CD4-positive, CD25-positive, alpha-beta regulatory T cell (primary cell): Measurements from ENCODE around the gene HPRT1. TPM values are rescaled to one million over a fixed set of nuclear protein-coding genes. Genes with fewer than 3 reads are reported as not detected.
A peak's percentile ranks its signal among the peaks of the same experiment; 100 is the strongest.

Experiments
- ATAC-seq, 2 donors: fragments of 150-1000 bp; cut with Tn5 transposase; one replicate each; pipeline ENCODE4 v1.10.0; 2021; ENCODE audit warnings: low read depth in 2 of 2, moderate number of reproducible peaks in 2 of 2, moderate library complexity in 1 of 2
- DNase-seq, 3 donors: peaks; one replicate each; pipeline versions ENCODE4 v3.0.0 to v3.0.0-alpha.2; 2012 to 2022; ENCODE audit warnings: mixed read lengths in 1 of 3
- H3K27ac ChIP-seq: one replicate; pipeline ENCODE4 v1.7.0; 2013; ENCODE audit warnings: mild to moderate bottlenecking, low read length; ENCODE audit not compliant: insufficient read depth, poor library complexity, severe bottlenecking
- H3K27me3 ChIP-seq: one replicate; pipeline ENCODE4 v1.7.0; 2013; ENCODE audit warnings: low read length; ENCODE audit not compliant: control insufficient read depth, insufficient read depth
- H3K36me3 ChIP-seq: one replicate; pipeline ENCODE4 v1.7.0; 2013; ENCODE audit warnings: mild to moderate bottlenecking, low read length, moderate library complexity; ENCODE audit not compliant: control insufficient read depth, insufficient read depth
- H3K4me1 ChIP-seq: 2 replicates; pipeline ENCODE4 v1.7.0; 2013; ENCODE audit warnings: mild to moderate bottlenecking, low read length; ENCODE audit not compliant: insufficient read depth, control insufficient read depth, poor library complexity, severe bottlenecking
- H3K4me3 ChIP-seq: one replicate; pipeline ENCODE4 v1.7.0; 2013; ENCODE audit warnings: low read depth, mild to moderate bottlenecking, low read length, moderate library complexity
- H3K9me3 ChIP-seq, 2 experiments: 1 replicate in 1 of 2; 2 replicates in 1 of 2; pipeline ENCODE4 v1.7.0; 2013; ENCODE audit warnings: low read length in 2 of 2, mild to moderate bottlenecking in 1 of 2, moderate library complexity in 1 of 2; ENCODE audit not compliant: control insufficient read depth in 2 of 2
- H3K27ac Mint-ChIP-seq, 3 donors: one replicate each; pipeline ENCODE4 v1.8.0; 2020 to 2022; ENCODE audit warnings: mild to moderate bottlenecking in 3 of 3, mixed read lengths in 3 of 3, moderate library complexity in 2 of 3
- H3K27me3 Mint-ChIP-seq: one replicate; pipeline ENCODE4 v1.8.0; 2022; ENCODE audit warnings: mild to moderate bottlenecking, mixed read lengths
- H3K36me3 Mint-ChIP-seq: one replicate; pipeline ENCODE4 v1.8.0; 2020; ENCODE audit warnings: mixed read lengths
- H3K4me1 Mint-ChIP-seq, 4 donors: one replicate each; pipeline ENCODE4 v1.8.0; 2020 to 2022; ENCODE audit warnings: mixed read lengths in 4 of 4, mild to moderate bottlenecking in 1 of 4
- H3K4me3 Mint-ChIP-seq, 4 donors: one replicate each; pipeline ENCODE4 v1.8.0; 2020 to 2022; ENCODE audit warnings: mild to moderate bottlenecking in 4 of 4, mixed read lengths in 4 of 4, moderate library complexity in 3 of 4
- H3K9me3 Mint-ChIP-seq, 7 donors: one replicate each; pipeline ENCODE4 v1.8.0; 2020 to 2022; ENCODE audit warnings: mixed read lengths in 7 of 7, mild to moderate bottlenecking in 3 of 7, moderate library complexity in 2 of 7
- polyA plus RNA-seq, 4 donors: library from polyadenylated mRNA; unstranded; fragments of 300-500 nt; fragmentation: Illumina TruSeq; gene quantifications; one replicate each; pipeline ENCODE4 v1.2.3, GENCODE V29; 2021
- total RNA-seq: library from RNA; stranded (reverse); gene quantifications from one replicate; pipeline ENCODE4 v1.2.3, GENCODE V29; 2022

HPRT1 gene, protein sequence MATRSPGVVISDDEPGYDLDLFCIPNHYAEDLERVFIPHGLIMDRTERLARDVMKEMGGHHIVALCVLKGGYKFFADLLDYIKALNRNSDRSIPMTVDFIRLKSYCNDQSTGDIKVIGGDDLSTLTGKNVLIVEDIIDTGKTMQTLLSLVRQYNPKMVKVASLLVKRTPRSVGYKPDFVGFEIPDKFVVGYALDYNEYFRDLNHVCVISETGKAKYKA
- total RNA-seq (30.8 TPM), polyA plus RNA-seq (100 to 1,000 TPM; 107 to 166 (median 149) TPM)

DNA sequence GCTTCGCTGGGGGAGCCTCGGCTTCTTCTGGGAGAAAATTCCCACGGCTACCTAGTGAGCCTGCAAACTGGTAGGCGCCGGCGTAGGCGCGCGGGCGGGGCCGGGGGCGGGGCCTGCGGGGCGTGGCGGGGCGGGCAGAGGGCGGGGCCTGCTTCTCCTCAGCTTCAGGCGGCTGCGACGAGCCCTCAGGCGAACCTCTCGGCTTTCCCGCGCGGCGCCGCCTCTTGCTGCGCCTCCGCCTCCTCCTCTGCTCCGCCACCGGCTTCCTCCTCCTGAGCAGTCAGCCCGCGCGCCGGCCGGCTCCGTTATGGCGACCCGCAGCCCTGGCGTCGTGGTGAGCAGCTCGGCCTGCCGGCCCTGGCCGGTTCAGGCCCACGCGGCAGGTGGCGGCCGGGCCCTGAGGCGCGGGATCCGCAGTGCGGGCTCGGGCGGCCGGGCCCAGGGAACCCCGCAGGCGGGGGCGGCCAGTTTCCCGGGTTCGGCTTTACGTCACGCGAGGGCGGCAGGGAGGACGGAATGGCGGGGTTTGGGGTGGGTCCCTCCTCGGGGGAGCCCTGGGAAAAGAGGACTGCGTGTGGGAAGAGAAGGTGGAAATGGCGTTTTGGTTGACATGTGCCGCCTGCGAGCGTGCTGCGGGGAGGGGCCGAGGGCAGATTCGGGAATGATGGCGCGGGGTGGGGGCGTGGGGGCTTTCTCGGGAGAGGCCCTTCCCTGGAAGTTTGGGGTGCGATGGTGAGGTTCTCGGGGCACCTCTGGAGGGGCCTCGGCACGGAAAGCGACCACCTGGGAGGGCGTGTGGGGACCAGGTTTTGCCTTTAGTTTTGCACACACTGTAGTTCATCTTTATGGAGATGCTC lies at the start of gene HPRT1:
TSS of gene HPRT1 (plus strand) at position 161 of the 857 bp plus-strand sequence. CDS start at position 308, 147 bp downstream.
- peak within 1 kb of the TSS; percentile 65 for H3K27ac ChIP-seq
- Mint-ChIP-seq H3K4me3 (peak within 1 kb of the TSS; percentile 86 to 95 (median 93)), H3K27me3 (no peaks in the 10 kb centered on the region), H3K4me1 (peaks cover 8 to 25% (median 21%) of the 10 kb centered on the region in 4 donors), H3K9me3 (no peaks in the 10 kb centered on the region), H3K36me3 (no peaks in the 10 kb centered on the region), H3K27ac (peak within 1 kb of the TSS; percentile 65 to 95 (median 86))
- peaks cover 17% of the 10 kb centered on the region for H3K4me1 ChIP-seq
- H3K9me3 ChIP-seq: no peaks in the 10 kb centered on the region
- no peaks in the 10 kb centered on the region for H3K36me3 ChIP-seq
- H3K4me3 ChIP-seq: peak within 1 kb of the TSS; percentile 79
- peak; percentile 97 to 98 for ATAC-seq
- peak; percentile 75 to 85 (median 76) for DNase-seq
- H3K27me3 ChIP-seq: no peaks in the 10 kb centered on the region

DNA sequence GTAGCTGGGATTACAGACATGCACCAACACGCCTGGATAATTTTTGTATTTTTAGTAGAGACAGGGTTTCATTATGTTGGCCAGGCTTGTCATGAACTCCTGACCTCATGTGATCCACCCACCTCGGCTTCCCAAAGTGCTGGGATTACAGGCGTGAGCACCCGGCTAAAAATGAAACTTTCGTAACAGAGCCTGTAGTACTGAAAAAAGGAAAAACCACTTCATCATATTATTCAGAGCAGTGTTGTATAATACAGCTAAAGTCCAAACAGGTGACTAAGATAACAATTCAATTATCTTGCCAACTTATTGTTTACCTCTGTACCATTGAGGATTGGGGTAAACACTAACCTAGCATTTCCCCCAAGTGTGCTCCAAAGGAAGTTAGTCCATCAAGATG lies 43.9 kb upstream of the HPRT1 start:
- ATAC-seq (no peak), DNase-seq (no peak)
- H3K9me3 ChIP-seq: no peaks in the 10 kb centered on the region
- Mint-ChIP-seq H3K27ac (no peak overlapping the region), H3K4me1 (no peaks in the 10 kb centered on the region), H3K4me3 (no peak overlapping the region), H3K9me3 (no peaks in the 10 kb centered on the region), H3K27me3 (no peaks in the 10 kb centered on the region), H3K36me3 (peaks cover 7% of the 10 kb centered on the region)
- H3K4me1 ChIP-seq: no peaks in the 10 kb centered on the region
- H3K36me3 ChIP-seq: peaks cover 36% of the 10 kb centered on the region
- H3K27me3 ChIP-seq: no peaks in the 10 kb centered on the region
- H3K27ac ChIP-seq: no peak overlapping the region
- no peak overlapping the region for H3K4me3 ChIP-seq

DNA sequence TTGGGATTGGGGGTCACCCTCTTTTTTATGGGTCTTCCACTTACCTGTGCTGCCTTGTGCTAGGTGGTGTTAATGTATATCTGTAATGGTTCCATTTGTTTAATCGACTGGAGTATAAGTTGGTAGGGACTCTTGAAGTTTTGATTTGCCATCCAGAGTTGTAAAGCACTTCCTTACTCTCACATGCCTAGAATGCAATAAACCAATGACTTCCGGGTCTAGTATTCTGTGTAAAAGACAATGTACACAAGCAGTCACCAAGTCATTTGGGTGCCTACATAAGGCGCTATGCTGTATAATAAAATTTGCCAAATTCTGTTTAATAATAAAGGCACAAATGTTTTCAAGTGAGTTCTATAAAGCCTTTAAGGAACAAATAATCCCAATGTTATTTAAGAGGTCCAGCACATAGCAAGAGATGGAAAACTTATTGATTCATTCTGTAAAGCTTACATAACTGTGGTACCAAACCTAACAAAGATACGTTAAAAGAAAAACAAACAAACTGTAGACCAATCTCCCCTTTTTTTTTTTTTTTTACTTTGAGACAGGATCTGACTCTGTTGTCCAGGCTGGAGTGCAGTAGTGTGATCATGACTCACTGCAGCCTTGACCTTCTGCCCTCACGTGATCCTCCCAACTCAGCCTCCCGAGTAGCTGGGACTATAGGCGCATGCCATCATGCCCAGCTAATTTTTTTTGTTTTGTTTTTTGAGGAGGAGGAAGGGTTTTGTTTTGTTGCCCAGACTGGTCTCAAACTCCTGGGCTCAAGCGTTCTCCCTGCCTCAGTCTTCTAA lies 41.5 kb upstream of the HPRT1 start:
- Histone ChIP-seq H3K27ac (no peak overlapping the region), H3K36me3 (peaks cover 36% of the 10 kb centered on the region), H3K4me3 (no peak overlapping the region), H3K9me3 (no peaks in the 10 kb centered on the region), H3K27me3 (no peaks in the 10 kb centered on the region), H3K4me1 (no peaks in the 10 kb centered on the region)
- H3K27ac Mint-ChIP-seq: no peak overlapping the region
- H3K27me3 Mint-ChIP-seq: no peaks in the 10 kb centered on the region
- no peak for ATAC-seq
- DNase-seq: no peak
- no peak overlapping the region for H3K4me3 Mint-ChIP-seq
- no peaks in the 10 kb centered on the region for H3K9me3 Mint-ChIP-seq
- H3K36me3 Mint-ChIP-seq: peaks cover 7% of the 10 kb centered on the region
- no peaks in the 10 kb centered on the region for H3K4me1 Mint-ChIP-seq

DNA sequence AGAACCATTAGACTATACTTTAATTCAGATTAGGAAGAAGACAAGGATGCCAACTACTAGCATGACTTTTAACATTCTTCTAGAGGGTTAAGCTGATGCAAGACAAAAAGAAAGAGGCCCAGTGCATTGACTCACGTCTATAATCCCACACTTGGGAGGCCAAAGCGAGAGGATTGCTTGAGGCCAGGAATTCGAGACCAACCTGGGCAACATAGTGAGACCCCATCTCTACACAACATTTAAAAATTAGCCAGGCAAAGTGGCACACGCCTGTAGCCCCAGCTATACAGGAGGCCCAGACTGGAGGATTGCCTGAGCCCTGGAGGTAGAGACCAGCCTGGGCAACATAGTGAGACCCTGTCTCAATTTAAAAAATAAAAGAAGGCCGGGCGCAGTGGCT lies 40.2 kb upstream of the HPRT1 start:
- Histone ChIP-seq H3K9me3 (no peaks in the 10 kb centered on the region), H3K4me1 (no peaks in the 10 kb centered on the region), H3K27ac (no peak overlapping the region), H3K4me3 (no peak overlapping the region), H3K36me3 (peaks cover 33% of the 10 kb centered on the region), H3K27me3 (no peaks in the 10 kb centered on the region)
- Mint-ChIP-seq H3K36me3 (peaks cover 7% of the 10 kb centered on the region), H3K9me3 (no peaks in the 10 kb centered on the region), H3K4me1 (no peaks in the 10 kb centered on the region), H3K27me3 (no peaks in the 10 kb centered on the region), H3K27ac (peak overlapping the region in 1 of 3 donors; percentile 63), H3K4me3 (no peak overlapping the region)
- ATAC-seq (no peak), DNase-seq (no peak)

DNA sequence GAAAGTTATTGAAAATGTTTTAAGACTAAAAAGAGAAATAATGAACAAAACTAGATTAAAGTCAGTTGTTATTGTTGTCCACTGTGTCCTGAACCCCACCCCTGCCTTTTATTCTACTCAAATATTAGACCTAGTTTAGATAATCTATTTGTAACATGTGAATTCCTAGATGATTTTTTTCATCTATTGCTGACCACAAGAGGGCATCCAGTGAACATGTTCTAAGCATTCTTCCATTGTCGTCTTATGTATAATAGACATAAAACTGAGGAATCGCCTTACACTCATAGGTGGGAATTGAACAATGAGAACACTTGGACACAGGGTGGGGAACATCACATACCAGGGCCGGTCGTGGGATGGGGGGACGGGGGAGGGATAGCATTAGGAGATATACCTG lies 36.4 kb upstream of the HPRT1 start:
- H3K36me3 Mint-ChIP-seq: no peaks in the 10 kb centered on the region

DNA sequence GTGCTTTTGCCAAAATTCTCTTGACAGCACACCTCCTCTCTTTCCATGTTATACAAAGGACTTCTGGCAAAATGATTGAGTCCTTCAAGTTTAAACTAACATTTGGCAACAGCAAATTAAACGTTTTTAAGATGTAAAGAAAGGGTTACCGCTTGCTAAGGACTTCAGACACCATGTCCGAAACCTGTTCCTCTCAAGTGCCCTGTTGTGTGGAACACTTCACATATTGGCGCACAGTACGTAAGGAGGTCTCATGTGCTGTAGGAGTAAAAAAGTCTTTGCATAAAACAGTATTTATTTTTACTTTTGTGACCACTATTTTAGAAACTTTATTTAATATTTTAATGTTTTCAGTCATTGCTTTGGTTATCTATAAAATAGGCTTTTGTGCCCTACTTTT lies 33.7 kb upstream of the HPRT1 start:
- DNase-seq (no peak), ATAC-seq (no peak)
- Mint-ChIP-seq H3K4me1 (no peaks in the 10 kb centered on the region), H3K9me3 (no peaks in the 10 kb centered on the region), H3K36me3 (peaks cover 3% of the 10 kb centered on the region), H3K4me3 (no peak overlapping the region), H3K27ac (no peak overlapping the region), H3K27me3 (no peaks in the 10 kb centered on the region)
- Histone ChIP-seq H3K4me3 (no peak overlapping the region), H3K9me3 (no peaks in the 10 kb centered on the region), H3K4me1 (no peaks in the 10 kb centered on the region), H3K27me3 (no peaks in the 10 kb centered on the region), H3K36me3 (peaks cover 7% of the 10 kb centered on the region), H3K27ac (no peak overlapping the region)

More for the DNA sequence above, 36.4 kb upstream of the HPRT1 start:
- peaks cover 14% of the 10 kb centered on the region for H3K36me3 ChIP-seq
- no peaks in the 10 kb centered on the region for H3K9me3 Mint-ChIP-seq
- no peak overlapping the region for H3K27ac ChIP-seq
- ATAC-seq: no peak
- no peak overlapping the region for H3K27ac Mint-ChIP-seq
- peak in 1 of 3 donors; percentile 13 for DNase-seq
- no peak overlapping the region for H3K4me3 ChIP-seq
- no peaks in the 10 kb centered on the region for H3K27me3 ChIP-seq
- no peaks in the 10 kb centered on the region for H3K4me1 ChIP-seq
- no peaks in the 10 kb centered on the region for H3K27me3 Mint-ChIP-seq
- H3K4me1 Mint-ChIP-seq: no peaks in the 10 kb centered on the region
- no peak overlapping the region for H3K4me3 Mint-ChIP-seq
- H3K9me3 ChIP-seq: no peaks in the 10 kb centered on the region

DNA sequence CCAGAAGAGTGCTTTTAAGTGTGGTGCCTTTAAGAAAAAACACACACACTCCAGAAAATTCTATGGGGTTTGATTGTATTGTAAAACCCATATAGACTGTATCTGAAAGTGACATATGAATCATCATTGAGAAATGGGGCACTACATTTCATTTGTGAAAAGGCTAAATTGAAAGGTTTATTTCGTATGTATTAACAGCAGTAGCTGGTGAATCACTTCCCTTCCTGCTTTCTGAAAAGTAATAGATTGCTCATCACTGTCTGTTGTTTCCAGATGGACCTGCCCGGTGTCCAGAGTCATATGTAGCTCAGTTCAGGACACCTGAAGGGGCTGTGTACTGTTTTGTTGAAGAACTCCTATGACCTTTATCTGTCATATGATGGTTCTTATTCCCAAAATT lies 28.1 kb upstream of the HPRT1 start:
- H3K27ac ChIP-seq: no peak overlapping the region
- Mint-ChIP-seq H3K27me3 (no peaks in the 10 kb centered on the region), H3K4me1 (no peaks in the 10 kb centered on the region), H3K36me3 (peaks cover 7% of the 10 kb centered on the region), H3K4me3 (no peak overlapping the region), H3K27ac (peak overlapping the region in 1 of 3 donors; percentile 38), H3K9me3 (peaks cover 0 to 1% (median 0%) of the 10 kb centered on the region in 7 donors)
- H3K9me3 ChIP-seq: no peaks in the 10 kb centered on the region
- ATAC-seq (no peak), DNase-seq (peak in 1 of 3 donors; percentile 8)
- no peaks in the 10 kb centered on the region for H3K27me3 ChIP-seq
- no peaks in the 10 kb centered on the region for H3K4me1 ChIP-seq
- H3K36me3 ChIP-seq: peaks cover 7% of the 10 kb centered on the region
- no peak overlapping the region for H3K4me3 ChIP-seq
